Measurements from ENCODE around the gene GABRG3. TPM values are rescaled to one million over a fixed set of nuclear protein-coding genes. Genes with fewer than 3 reads are reported as not detected.

GABRG3 gene
- total and polyA plus RNA-seq, 2 donors (not counting 3 experiments of a cell fraction or from before 2014, with no cell fraction given) = not detected

GRCh38 chr15:27089233-27089586 is 118.2 kb downstream of the GABRG3 start:
- CTCF ChIA-PET = no interaction called here
- dilution Hi-C loops (cut with MboI; ENCODE audit: extremely low pct_ligation_motif_present, low sequenced_read_pairs) = no loop called here

More at GRCh38 chr15:27089233-27089586, 118.2 kb downstream of the GABRG3 start:
- Histone ChIP-seq H3K27me3 (ENCODE audit: control insufficient read depth in 2 of 2, insufficient read depth in 2 of 2, low read length in 2 of 2) (no peaks in the 10 kb centered on the region), H4K20me1 (replicated peaks; ENCODE audit: control insufficient read depth, extremely low read depth, insufficient read depth, low read length) (no peaks in the 10 kb centered on the region), H3K79me2 (ENCODE audit: control insufficient read depth, insufficient read depth, low read length) (no peaks in the 10 kb centered on the region), H3K4me1 (ENCODE audit: control insufficient read depth, extremely low read depth, insufficient read depth, low read length) (no peaks in the 10 kb centered on the region), H3K27ac (ENCODE audit: insufficient read depth, low read depth, low read length) (no peak overlapping the region), H3K9me3 (replicated peaks; ENCODE audit: control insufficient read depth, insufficient read depth, low read length) (peaks cover 2% of the 10 kb centered on the region), H3K9me1 (replicated peaks; ENCODE audit: control insufficient read depth, extremely low read depth, insufficient read depth, low read length) (no peaks in the 10 kb centered on the region), H3K36me3 (ENCODE audit: control insufficient read depth in 2 of 2, extremely low read depth in 1 of 2, insufficient read depth in 2 of 2, low read length in 2 of 2) (no peaks in the 10 kb centered on the region), H3K4me3 (replicated peaks in 1 of 3; ENCODE audit: insufficient read depth in 1 of 3, low read depth in 1 of 3, low read length in 3 of 3) (no peak overlapping the region), H3K4me2 (ENCODE audit: insufficient read depth, low read length) (no peak overlapping the region), H3K9ac (replicated peaks; ENCODE audit: extremely low read depth, insufficient read depth, low read length) (no peak overlapping the region), H2AFZ (ENCODE audit: low read depth, low read length) (no peak overlapping the region)
- TF ChIP-seq, protein P1, sequence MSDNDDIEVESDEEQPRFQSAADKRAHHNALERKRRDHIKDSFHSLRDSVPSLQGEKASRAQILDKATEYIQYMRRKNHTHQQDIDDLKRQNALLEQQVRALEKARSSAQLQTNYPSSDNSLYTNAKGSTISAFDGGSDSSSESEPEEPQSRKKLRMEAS (IDR thresholded peaks at IDR 0.05; ENCODE audit: insufficient read depth, insufficient read length) = no peak
- no peak for TF ChIP-seq POLR2AphosphoS5 (IDR thresholded peaks at IDR 0.05; ENCODE audit: insufficient read depth, low read depth, low read length)
- no peak for TF ChIP-seq POLR2A (IDR thresholded peaks at IDR 0.05; ENCODE audit: low read depth, low read length)
- TF ChIP-seq, protein P2, sequence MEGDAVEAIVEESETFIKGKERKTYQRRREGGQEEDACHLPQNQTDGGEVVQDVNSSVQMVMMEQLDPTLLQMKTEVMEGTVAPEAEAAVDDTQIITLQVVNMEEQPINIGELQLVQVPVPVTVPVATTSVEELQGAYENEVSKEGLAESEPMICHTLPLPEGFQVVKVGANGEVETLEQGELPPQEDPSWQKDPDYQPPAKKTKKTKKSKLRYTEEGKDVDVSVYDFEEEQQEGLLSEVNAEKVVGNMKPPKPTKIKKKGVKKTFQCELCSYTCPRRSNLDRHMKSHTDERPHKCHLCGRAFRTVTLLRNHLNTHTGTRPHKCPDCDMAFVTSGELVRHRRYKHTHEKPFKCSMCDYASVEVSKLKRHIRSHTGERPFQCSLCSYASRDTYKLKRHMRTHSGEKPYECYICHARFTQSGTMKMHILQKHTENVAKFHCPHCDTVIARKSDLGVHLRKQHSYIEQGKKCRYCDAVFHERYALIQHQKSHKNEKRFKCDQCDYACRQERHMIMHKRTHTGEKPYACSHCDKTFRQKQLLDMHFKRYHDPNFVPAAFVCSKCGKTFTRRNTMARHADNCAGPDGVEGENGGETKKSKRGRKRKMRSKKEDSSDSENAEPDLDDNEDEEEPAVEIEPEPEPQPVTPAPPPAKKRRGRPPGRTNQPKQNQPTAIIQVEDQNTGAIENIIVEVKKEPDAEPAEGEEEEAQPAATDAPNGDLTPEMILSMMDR (IDR thresholded peaks at IDR 0.05; ENCODE audit: extremely low read depth in 1 of 2, insufficient read depth in 1 of 2, low read depth in 1 of 2, low read length in 2 of 2) = no peak
- no peak for TF ChIP-seq FOS (IDR thresholded peaks at IDR 0.05; ENCODE audit: borderline replicate concordance, insufficient read depth, low read length)
- no peak for TF ChIP-seq MYC (IDR thresholded peaks at IDR 0.05; ENCODE audit: low read depth, low read length)
- TF ChIP-seq JUN (IDR thresholded peaks at IDR 0.05; ENCODE audit: borderline replicate concordance, insufficient read depth, insufficient read length, low read depth) = no peak
- no peak for TF ChIP-seq EZH2 (IDR thresholded peaks at IDR 0.05; ENCODE audit: borderline replicate concordance, low read depth, low read length, severe bottlenecking)
- no peak for TF ChIP-seq GATA2 (IDR thresholded peaks at IDR 0.05; ENCODE audit: insufficient read depth, insufficient read length, low read depth, low read length)
- intact Hi-C loops (cut with micrococcal nuclease) = no loop called here
- POLR2A ChIA-PET = no interaction called here
- no TSS peak for BruUV-seq (replicated peaks)
- DNase-seq (ENCODE audit: low read depth, low spot score) (no peak), FAIRE-seq (no peak)

Measured in endothelial cell of umbilical vein (primary cell).